Osteocyte (in vitro differentiated cells): ENCODE measurements around the gene KCNK10. TPM values are rescaled to one million over a fixed set of nuclear protein-coding genes. Genes with fewer than 3 reads are reported as not detected.

Source experiments
- DNase-seq: peaks from one replicate; pipeline ENCODE4 v3.0.0; 2021; ENCODE audit warnings: mixed read lengths; ENCODE audit not compliant: unreplicated experiment; ENCODE audit errors: extremely low spot score
- H3K27ac Mint-ChIP-seq: one replicate; pipeline ENCODE4 v1.8.0; 2021; ENCODE audit warnings: mild to moderate bottlenecking, mixed read lengths; ENCODE audit not compliant: unreplicated experiment
- H3K27me3 Mint-ChIP-seq: one replicate; pipeline ENCODE4 v1.8.0; 2021; ENCODE audit warnings: mixed read lengths; ENCODE audit not compliant: unreplicated experiment
- H3K36me3 Mint-ChIP-seq: one replicate; pipeline ENCODE4 v1.8.0; 2021; ENCODE audit warnings: mixed read lengths; ENCODE audit not compliant: unreplicated experiment
- H3K4me1 Mint-ChIP-seq: one replicate; pipeline ENCODE4 v1.8.0; 2021; ENCODE audit warnings: mixed read lengths; ENCODE audit not compliant: unreplicated experiment
- H3K4me3 Mint-ChIP-seq: one replicate; pipeline ENCODE4 v1.8.0; 2021; ENCODE audit warnings: mild to moderate bottlenecking, moderate library complexity, mixed read lengths; ENCODE audit not compliant: unreplicated experiment
- H3K9me3 Mint-ChIP-seq: one replicate; pipeline ENCODE4 v1.8.0; 2021; ENCODE audit warnings: mixed read lengths; ENCODE audit not compliant: unreplicated experiment
- CTCF ChIP-seq: fragments of 200-600 bp; sonication (generic); IDR thresholded peaks from 2 replicates; pipeline ENCODE4 v1.5.0; 2021; ENCODE audit warnings: antibody characterized with exemption, mild to moderate bottlenecking, moderate library complexity
- total RNA-seq: library from RNA; stranded (reverse); gene quantifications from 2 replicates; pipeline ENCODE4 v1.2.1, GENCODE V29; 2021

KCNK10 gene
- total RNA-seq, 1 donor from 2014 or later = not detected

GRCh38 chr14:88234442-88234841, 88.6 kb downstream of the KCNK10 start:
- TF ChIP-seq CTCF = no peak
- Mint-ChIP-seq H3K27ac (no peak overlapping the region), H3K36me3 (no peaks in the 10 kb centered on the region), H3K27me3 (no peaks in the 10 kb centered on the region), H3K4me1 (no peaks in the 10 kb centered on the region), H3K4me3 (no peak overlapping the region), H3K9me3 (no peaks in the 10 kb centered on the region)
- no peak for DNase-seq

DNA sequence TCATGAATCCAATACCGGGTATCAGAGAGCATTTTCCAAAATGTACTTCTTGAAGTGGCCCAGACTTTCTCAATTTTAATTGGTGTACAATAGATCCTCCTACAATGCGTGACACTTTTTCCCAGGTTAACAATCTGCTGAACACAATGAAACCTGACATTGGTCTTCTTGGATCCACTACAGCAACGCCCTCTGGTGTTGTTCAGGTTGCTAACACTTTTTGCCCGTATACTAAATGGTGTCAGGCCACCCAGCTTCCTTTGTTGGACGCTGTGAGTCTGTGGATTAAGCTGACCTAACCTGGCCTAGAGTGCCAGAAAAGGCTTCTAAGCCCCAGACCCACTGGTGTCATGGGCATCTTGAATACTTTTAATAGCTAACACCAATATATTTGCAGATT, 89.2 kb downstream of the KCNK10 start:
- Mint-ChIP-seq H3K9me3 (no peaks in the 10 kb centered on the region), H3K4me1 (no peaks in the 10 kb centered on the region), H3K36me3 (no peaks in the 10 kb centered on the region), H3K4me3 (no peak overlapping the region), H3K27ac (no peak overlapping the region), H3K27me3 (no peaks in the 10 kb centered on the region)
- DNase-seq = no peak
- no peak for TF ChIP-seq CTCF

DNA sequence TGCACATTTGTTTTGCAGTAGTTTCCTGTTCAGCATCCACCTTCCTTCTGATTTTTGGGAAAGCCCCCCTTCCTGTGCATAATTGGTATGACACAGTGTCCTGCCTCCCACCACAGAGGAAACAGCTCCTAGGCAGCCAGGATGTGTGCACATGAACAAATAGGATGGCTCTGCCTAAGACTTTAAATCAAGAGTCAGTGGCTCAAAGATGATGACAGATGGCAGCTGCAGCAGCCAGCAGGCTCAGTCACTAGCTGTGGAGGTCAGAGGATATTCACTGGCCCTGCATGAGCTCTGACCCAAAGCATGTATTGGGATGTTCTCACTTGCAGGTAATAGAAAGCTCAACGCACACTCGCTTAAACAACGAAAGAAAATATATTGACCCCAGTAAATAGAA, 90.3 kb downstream of the KCNK10 start:
- H3K9me3 Mint-ChIP-seq = no peaks in the 10 kb centered on the region
- no peaks in the 10 kb centered on the region for H3K36me3 Mint-ChIP-seq
- no peak overlapping the region for H3K4me3 Mint-ChIP-seq
- no peak overlapping the region for H3K27ac Mint-ChIP-seq
- TF ChIP-seq CTCF = no peak
- H3K4me1 Mint-ChIP-seq = no peaks in the 10 kb centered on the region
- no peak for DNase-seq
- no peaks in the 10 kb centered on the region for H3K27me3 Mint-ChIP-seq

- TF ChIP-seq CTCF = no peak
Measured at GRCh38 chr14:88231603-88232002, 91.5 kb downstream of the KCNK10 start.

DNA sequence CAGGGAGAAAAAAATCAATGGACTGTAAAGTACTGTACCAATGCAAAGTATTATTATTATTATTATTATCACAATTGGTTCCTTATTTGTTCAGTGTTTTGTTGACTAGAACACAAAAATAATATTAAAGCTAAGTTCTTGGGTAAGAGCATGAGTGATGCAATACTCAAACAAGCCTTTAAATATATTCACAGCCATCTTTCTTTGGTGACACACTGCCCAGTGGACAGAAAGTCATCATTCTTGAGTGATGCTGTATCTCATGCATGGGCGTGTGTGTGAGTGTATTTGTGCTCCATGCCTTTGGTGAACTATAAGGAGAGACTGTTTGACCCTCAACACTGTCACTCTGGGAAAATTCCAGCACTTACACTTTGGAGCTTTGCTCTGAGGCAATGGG, 93.6 kb downstream of the KCNK10 start:
- no peaks in the 10 kb centered on the region for H3K27me3 Mint-ChIP-seq
- no peak overlapping the region for H3K4me3 Mint-ChIP-seq
- DNase-seq = no peak
- H3K9me3 Mint-ChIP-seq = no peaks in the 10 kb centered on the region
- no peak overlapping the region for H3K27ac Mint-ChIP-seq
- no peaks in the 10 kb centered on the region for H3K36me3 Mint-ChIP-seq
- no peak for TF ChIP-seq CTCF
- no peaks in the 10 kb centered on the region for H3K4me1 Mint-ChIP-seq

More at GRCh38 chr14:88231603-88232002, 91.5 kb downstream of the KCNK10 start:
- DNase-seq = no peak
- no peak overlapping the region for H3K4me3 Mint-ChIP-seq
- H3K4me1 Mint-ChIP-seq = no peaks in the 10 kb centered on the region
- H3K27me3 Mint-ChIP-seq = no peaks in the 10 kb centered on the region
- H3K27ac Mint-ChIP-seq = no peak overlapping the region
- H3K36me3 Mint-ChIP-seq = no peaks in the 10 kb centered on the region
- H3K9me3 Mint-ChIP-seq = no peaks in the 10 kb centered on the region
